HG03103 (cell line): ENCODE results near the gene C11orf54.
"Not testable (repeated sequence)": the region's sequence is repeated elsewhere in the genome, so short reads cannot be mapped to it uniquely, and the experiment has no call there.

Experiments
- ATAC-seq: cut with Tn5 transposase; IDR thresholded peaks from one replicate; pipeline ENCODE4 v1.9.1; 2021; ENCODE audit warnings: low read depth; ENCODE audit not compliant: unreplicated experiment

The C11orf54 gene

GRCh38 chr11:93761910-93762309, 20.4 kb downstream of the C11orf54 start:
- ATAC-seq: no peak

DNA sequence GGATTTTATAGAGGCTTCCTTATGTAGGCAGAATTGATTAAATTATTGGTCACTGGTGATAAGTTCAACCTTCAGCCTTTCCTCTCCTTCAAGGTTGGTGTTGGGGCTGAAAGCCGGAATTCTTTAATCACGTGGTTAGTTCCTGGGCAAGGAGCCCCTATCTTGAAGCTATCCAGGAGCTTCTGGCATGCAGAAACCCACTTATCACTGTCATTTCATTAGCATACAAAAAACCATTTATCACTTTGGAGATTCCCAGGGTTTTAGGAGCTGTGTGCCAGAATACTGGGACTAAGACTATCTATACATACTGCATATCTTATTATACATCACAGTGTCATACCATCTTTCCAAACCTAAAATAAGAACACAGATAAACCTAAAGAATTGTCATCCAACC, 24.1 kb downstream of the C11orf54 start:
- ATAC-seq: no peak

- ATAC-seq: no peak
Measured at GRCh38 chr11:93766504-93766903, 25.0 kb downstream of the C11orf54 start.

DNA sequence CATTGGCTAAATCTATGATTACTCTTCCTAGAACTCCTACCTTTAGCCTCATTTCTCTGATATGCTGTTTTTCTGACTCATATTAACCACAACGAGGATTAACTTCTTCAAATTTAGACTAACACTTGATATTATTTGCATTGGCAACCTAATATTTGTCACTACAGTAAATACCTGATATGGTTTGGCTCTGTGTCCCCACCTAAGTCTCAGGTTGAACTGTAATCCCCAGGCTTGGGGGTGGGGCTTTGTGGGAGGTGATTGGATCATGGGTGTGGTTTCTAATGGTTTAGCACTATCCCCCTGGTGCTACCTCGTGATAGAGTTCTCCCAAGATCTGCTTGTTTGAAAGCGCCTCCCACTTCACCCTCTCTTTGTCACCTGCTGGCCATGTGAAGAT, 25.5 kb downstream of the C11orf54 start:
- no peak for ATAC-seq

DNA sequence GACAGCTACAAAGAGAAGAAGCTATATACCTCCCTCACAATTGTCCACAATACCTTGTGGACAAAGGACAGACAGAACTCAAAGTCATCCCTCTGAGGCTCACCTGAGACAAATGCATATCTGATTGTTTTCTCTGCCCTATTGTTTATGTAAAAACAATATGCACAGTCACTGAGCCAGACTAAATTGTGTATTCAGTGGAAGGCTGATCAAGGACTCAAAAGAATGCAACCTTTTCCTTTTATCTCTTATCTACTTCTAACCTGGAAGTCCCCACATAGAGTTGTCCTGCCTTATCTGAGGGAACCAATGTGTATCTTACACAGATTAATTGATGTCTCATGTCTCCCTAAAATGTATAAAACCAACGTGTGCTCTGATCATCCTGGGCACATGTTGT, 28.7 kb downstream of the C11orf54 start:
- no peak for ATAC-seq

GRCh38 chr11:93772123-93772522, 30.7 kb downstream of the C11orf54 start:
- ATAC-seq: no peak

GRCh38 chr11:93773045-93773477, 31.6 kb downstream of the C11orf54 start:
- ATAC-seq: no peak

GRCh38 chr11:93773601-93774200, 32.2 kb downstream of the C11orf54 start:
- no peak for ATAC-seq

- ATAC-seq: not testable (repeated sequence)
Measured at GRCh38 chr11:93774560-93774959, 33.1 kb downstream of the C11orf54 start.

- ATAC-seq: no peak
Measured at GRCh38 chr11:93775289-93775688, 33.8 kb downstream of the C11orf54 start.

GRCh38 chr11:93783362-93783761, 41.9 kb downstream of the C11orf54 start:
- ATAC-seq: no peak

DNA sequence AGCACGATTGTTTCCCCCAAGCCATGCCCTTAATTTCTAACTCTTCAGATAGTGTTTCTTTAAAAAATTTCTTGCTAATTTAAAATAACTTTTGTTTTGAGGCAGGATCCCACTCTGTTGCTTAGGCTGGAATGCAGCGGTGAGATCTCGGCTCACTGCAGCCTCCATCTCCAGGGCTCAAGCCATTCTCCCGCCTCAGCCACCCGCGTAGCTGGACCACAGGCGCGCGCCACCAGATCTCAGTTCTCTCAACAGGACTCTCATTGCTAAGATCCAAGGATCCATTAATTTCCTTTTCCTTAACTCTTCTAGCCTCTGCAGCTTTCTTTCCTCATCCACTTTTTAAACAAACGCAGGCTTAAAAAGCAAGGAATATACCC, 42.3 kb downstream of the C11orf54 start:
- ATAC-seq: peak; percentile 43

DNA sequence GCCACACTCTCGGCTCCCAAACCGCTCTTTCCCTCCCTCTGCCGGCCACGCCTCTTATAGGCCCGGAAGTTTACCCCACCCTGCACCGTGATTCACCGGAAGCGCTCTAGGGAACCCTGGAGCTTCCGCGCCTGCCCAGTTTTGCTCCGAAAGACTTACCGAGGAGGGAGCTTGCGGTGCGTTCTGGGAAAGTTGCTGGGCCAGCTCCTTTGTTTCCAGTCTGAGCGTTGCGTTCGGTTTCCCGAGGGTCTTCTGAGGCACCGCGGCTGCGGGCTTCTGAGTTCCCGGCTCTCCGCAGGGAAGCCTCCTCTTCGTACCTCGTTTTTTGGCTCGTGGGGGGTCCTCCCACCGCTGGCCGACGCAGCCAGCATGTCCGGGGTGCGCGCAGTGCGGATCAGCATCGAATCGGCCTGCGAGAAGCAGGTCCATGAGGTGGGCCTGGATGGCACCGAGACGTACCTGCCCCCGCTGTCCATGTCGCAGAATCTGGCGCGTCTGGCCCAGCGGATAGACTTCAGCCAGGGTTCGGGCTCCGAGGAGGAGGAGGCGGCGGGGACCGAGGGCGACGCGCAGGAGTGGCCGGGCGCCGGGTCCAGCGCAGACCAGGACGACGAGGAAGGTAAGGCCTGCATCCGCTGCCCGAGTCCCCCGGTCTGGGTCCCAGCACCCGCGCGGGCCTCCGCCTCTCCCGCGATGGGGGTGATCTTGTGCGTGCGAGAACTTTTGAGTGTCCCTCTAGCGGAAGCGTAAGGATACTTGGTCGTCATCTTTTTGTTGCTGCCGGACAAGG, 42.9 kb downstream of the C11orf54 start, which contains the start of gene MED17:
MED17 (plus strand) TSS at position 138 of the 790 bp plus-strand sequence; CDS start at position 370, 232 bp downstream.
- ATAC-seq: peak; percentile 94

- ATAC-seq: peak; percentile 22
Measured at GRCh38 chr11:93784935-93785360, 43.5 kb downstream of the C11orf54 start.

DNA sequence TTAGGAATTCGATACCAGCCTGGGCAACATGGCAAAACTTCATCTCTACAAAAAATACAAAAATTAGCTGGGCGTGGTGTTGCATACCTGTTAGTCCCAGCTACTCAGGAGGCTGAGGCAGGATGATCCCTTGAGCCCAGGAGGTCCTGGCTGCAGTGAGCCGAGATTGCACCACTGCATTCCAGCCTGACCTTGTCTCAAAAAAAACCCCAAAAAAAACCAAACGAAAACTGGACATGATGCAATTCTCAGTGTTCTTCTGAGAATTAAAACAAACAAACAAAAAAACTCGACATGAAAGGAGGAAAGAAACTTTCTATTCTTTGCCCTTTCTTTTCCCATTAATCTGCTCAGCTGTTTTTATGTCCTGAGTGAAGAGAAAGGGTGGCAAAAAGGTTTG, 50.0 kb downstream of the C11orf54 start:
- ATAC-seq: no peak

- no peak for ATAC-seq
Measured at GRCh38 chr11:93796441-93797231, 55.2 kb downstream of the C11orf54 start.

DNA sequence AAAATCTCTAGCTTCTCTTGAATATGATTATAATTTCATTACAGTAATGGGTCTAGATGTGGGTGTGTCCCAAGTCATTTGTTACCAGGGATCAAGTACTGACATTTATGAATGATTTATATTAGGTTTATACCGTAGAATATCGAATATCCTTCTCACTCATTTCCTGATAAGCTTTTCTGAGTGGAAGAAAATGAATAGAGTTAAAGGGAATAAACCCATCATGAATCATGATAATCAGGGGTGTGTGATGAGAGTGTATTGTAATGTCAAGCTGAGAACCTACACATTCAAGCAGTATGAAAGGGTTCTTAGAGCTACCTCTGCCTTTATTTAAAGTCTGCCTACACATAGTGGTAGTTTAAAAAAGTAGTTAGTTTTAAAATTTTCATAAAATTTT, 59.9 kb downstream of the C11orf54 start:
- no peak for ATAC-seq

DNA sequence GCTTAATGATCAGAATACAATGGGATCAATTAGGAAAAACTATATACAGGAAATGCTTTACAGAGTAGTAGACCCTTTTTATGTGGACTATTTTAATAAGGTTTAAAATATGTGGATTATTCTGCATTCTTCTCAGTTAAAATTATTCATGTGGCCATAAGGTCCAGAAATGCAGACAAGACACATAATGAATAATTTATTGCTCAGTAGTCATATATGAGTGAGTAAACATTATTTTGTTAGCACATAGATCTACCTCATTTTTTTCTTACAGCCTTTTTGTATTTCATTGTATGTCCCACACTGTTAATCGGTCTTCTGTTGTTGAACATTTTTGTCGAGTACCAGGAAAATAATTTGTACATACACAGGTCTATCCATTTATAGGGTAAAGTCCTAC, 63.4 kb downstream of the C11orf54 start:
- no peak for ATAC-seq

DNA sequence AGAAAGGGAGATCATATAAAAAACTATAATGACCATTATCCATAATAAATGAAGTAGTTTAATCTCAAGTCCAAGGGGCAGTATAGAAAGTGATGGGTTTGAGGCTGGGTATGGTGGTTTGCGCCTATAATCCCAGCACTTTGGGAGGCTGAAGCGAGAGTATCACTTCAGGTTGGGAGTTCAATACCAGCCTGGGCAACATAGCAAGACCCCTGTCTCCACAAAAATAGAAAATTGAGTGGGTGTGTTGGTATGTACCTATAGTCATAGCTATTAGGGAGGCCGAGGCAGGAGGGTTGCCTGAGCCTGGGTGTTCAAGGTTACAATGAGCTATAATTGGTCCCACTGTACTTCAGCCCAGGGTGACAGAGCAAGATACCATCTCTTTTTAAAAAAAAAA, 66.5 kb downstream of the C11orf54 start:
- no peak for ATAC-seq

DNA sequence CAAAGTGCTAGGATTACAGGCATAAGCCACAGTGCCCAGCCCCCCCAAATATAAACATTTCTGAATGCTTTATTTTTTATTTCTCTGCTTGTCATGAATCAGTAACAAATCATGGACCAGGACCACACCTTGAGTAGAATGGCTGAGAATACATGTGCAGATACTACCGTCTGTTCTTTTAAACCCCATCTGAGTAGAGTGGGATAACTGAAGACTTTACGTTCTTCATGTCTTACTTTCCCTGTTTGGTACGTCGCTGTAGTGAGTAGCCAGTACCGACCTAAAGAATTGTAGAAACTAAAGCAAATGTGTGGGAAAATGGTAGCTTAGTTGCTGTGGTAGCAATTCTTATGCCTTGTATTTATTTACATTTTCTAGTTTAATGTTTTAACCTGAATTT, 72.5 kb downstream of the C11orf54 start:
- ATAC-seq: no peak
